ENCODE data around the gene SLC35G6.
"Not testable (repeated sequence)": the region's sequence is repeated elsewhere in the genome, so short reads cannot be mapped to it uniquely, and the experiment has no call there.

Gene SLC35G6

GRCh38 chr17:7477392-7478275 lies 3.6 kb upstream of the SLC35G6 start:
- in situ Hi-C loops (cut with HindIII; ENCODE audit: low sequenced_read_pairs): no loop called here

GRCh38 chr17:7478276-7479212 lies 2.7 kb upstream of the SLC35G6 start:
- in situ Hi-C loops (cut with HindIII; ENCODE audit: low sequenced_read_pairs): no loop called here

GRCh38 chr17:7479213-7480088 lies 1.8 kb upstream of the SLC35G6 start, which contains the start of gene ZBTB4:
TSS of gene ZBTB4 (minus strand) at chr17:7479631. CDS start at chr17:7466801, 12,830 bp downstream.
- in situ Hi-C loops (cut with HindIII; ENCODE audit: low sequenced_read_pairs): no loop called here

GRCh38 chr17:7480089-7480384 lies 1.2 kb upstream of the SLC35G6 start:
- in situ Hi-C loops (cut with HindIII; ENCODE audit: low sequenced_read_pairs): no loop called here

- in situ Hi-C loops (cut with HindIII; ENCODE audit: low sequenced_read_pairs): not testable (repeated sequence)
These were observed 846 bp downstream of the SLC35G6 start for GRCh38 chr17:7481842-7482741.

GRCh38 chr17:7482742-7483088 lies 1.5 kb downstream of the SLC35G6 start:
- in situ Hi-C loops (cut with HindIII; ENCODE audit: low sequenced_read_pairs): not testable (repeated sequence)

GRCh38 chr17:7483255-7484066 lies 2.2 kb downstream of the SLC35G6 start:
- in situ Hi-C loops (cut with HindIII; ENCODE audit: low sequenced_read_pairs): no loop called here

- in situ Hi-C loops (cut with HindIII; ENCODE audit: low sequenced_read_pairs): no loop called here
These were observed 3.0 kb downstream of the SLC35G6 start, which contains the start of gene POLR2A for GRCh38 chr17:7484067-7484918. TSS of gene POLR2A (plus strand) at chr17:7484366.

GRCh38 chr17:7484919-7485377 lies 3.7 kb downstream of the SLC35G6 start:
- in situ Hi-C loops (cut with HindIII; ENCODE audit: low sequenced_read_pairs): no loop called here

- in situ Hi-C loops (cut with HindIII; ENCODE audit: low sequenced_read_pairs): no loop called here
These were observed 4.9 kb downstream of the SLC35G6 start for GRCh38 chr17:7486181-7486580.

- in situ Hi-C loops (cut with HindIII; ENCODE audit: low sequenced_read_pairs): no loop called here
These were observed 8.9 kb downstream of the SLC35G6 start for GRCh38 chr17:7490144-7490543.

GRCh38 chr17:7491583-7491982 lies 10.3 kb downstream of the SLC35G6 start:
- in situ Hi-C loops (cut with HindIII; ENCODE audit: low sequenced_read_pairs): no loop called here

GRCh38 chr17:7493941-7494340 lies 12.7 kb downstream of the SLC35G6 start:
- in situ Hi-C loops (cut with HindIII; ENCODE audit: low sequenced_read_pairs): no loop called here

- in situ Hi-C loops (cut with HindIII; ENCODE audit: low sequenced_read_pairs): no loop called here
These were observed 14.7 kb downstream of the SLC35G6 start for GRCh38 chr17:7495906-7496434.

- in situ Hi-C loops (cut with HindIII; ENCODE audit: low sequenced_read_pairs): no loop called here
These were observed 15.4 kb downstream of the SLC35G6 start for GRCh38 chr17:7496470-7497183.

GRCh38 chr17:7497228-7497627 lies 16.0 kb downstream of the SLC35G6 start:
- in situ Hi-C loops (cut with HindIII; ENCODE audit: low sequenced_read_pairs): no loop called here

- in situ Hi-C loops (cut with HindIII; ENCODE audit: low sequenced_read_pairs): no loop called here
These were observed 16.4 kb downstream of the SLC35G6 start for GRCh38 chr17:7497636-7498035.
